OCI-M2 (cell line): ENCODE results near the gene GPBP1.
A peak's percentile ranks its signal among the peaks of the same experiment; 100 is the strongest.
"Not testable (repeated sequence)": the region's sequence is repeated elsewhere in the genome, so short reads cannot be mapped to it uniquely, and the experiment has no call there.

Source experiments
- DNase-seq: peaks from one replicate; lab custom pipeline; 2025; ENCODE audit not compliant: unreplicated experiment; lab: John Stamatoyannopoulos, UW

The GPBP1 gene

GRCh38 chr5:57276353-57276752, 102.5 kb downstream of the GPBP1 start:
- DNase-seq: no peak

DNA sequence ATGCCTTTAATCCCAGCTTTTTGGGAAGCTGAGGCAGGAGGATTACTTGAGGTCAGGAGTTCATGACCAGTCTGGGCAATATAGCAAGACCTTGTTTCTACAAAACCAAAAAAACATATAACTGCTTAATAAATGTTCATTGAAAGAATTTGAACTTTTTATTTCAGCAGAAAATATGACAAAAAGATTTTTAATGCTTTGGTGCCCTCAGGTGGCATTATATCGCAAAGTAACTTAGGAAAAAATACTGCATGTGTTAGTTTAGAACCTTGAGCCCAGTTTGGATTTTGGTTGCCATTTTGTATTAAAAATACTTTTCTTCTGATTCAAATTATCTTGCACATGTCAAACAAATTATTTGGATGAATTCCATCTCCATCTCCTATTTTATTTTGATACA, 103.2 kb downstream of the GPBP1 start:
- DNase-seq: no peak

DNA sequence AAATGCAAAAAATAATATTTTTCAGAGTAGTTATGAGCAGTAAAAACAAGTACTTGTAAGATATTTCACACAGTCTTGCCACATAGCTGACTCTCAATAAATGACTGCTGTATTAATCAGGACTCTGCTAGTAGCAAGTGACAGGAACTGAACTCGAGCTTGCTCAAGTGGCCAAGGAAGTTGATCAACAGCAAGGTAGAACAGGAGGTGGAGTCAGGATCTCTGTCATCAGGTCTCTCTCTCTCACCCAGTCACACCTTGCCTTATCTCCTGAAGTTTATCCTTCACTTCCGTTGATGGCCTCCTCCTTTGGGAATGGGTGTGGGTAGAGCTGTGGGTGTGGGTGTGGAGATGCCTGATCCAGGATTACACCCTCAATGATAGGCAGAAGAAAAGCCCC, 107.0 kb downstream of the GPBP1 start:
- no peak for DNase-seq

GRCh38 chr5:57285084-57285483, 111.2 kb downstream of the GPBP1 start:
- not testable (repeated sequence) for DNase-seq

- DNase-seq: no peak
These were observed 118.0 kb downstream of the GPBP1 start for GRCh38 chr5:57291894-57292293.

GRCh38 chr5:57292336-57292735, 118.5 kb downstream of the GPBP1 start:
- DNase-seq: no peak

DNA sequence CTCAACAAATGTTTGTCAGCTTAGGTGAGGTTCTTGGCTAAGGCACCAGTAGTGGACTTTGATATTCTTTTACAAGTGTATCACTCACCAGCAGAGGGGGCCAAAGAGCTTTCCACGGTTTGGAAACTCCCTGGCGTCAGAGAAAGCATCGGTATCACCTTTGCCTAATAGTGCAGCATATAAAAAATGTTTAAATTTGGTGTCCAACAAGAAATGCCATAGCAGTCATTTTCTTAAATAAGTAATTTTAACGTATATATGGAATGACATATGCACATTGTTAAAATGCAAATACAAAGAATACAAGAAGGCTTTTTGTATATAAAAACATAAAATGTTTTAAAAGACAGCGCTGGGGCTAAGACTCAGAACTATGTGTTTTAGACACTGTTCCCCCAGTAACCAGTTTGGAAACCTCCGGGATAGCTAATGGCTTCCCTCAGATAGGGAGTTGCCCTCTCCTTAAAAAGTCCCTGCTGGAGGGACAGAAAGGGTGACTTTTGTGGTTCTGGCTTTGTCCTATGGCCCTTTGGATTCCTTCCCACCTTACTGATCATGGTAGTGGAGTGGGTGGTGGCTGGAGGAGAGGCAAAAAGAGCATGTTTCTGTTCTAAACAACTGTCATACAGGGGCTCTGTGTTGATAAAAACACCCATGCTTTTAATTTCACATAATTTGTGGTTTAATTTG, 124.6 kb downstream of the GPBP1 start:
- DNase-seq: peak; percentile 27

GRCh38 chr5:57298985-57299491, 125.2 kb downstream of the GPBP1 start:
- DNase-seq: peak; percentile 30

DNA sequence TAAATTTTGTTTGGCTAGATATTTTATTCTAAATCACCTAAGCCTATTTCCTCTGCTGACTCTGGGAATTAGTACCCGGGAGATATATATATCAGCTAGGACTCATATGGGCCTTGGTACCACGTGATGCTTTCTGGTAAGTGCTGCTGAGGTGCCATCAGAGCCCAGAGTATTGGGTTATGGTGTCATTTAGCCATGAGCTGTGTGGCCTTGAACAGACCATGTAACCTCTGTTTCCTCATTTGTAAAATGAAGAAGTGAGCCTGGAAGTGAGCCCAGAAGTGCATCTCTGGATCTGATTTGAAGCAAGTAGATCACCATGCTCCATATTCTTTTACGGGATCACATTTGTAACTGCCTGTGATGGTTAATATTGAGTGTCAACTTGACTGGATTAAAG, 126.1 kb downstream of the GPBP1 start:
- no peak for DNase-seq

DNA sequence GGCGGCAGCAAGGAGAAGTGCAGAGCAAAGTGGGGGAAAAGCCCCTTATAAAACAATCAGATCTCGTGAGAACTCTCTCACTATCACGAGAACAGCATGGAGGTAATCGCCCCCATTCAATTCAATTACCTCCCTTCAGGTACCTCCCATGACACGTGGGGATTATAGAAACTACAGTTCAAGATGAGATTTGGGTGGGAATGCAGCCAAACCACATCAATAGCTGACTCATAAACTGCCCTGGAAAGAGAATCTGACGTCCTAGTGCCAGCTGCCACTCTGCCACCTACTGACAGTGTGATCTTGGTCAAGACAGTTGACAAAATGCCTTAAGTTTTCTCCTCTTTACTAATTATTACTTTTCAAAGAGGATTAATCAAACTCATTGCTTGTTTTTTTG, 128.3 kb downstream of the GPBP1 start:
- no peak for DNase-seq

- no peak for DNase-seq
These were observed 128.8 kb downstream of the GPBP1 start for GRCh38 chr5:57302643-57303042.

DNA sequence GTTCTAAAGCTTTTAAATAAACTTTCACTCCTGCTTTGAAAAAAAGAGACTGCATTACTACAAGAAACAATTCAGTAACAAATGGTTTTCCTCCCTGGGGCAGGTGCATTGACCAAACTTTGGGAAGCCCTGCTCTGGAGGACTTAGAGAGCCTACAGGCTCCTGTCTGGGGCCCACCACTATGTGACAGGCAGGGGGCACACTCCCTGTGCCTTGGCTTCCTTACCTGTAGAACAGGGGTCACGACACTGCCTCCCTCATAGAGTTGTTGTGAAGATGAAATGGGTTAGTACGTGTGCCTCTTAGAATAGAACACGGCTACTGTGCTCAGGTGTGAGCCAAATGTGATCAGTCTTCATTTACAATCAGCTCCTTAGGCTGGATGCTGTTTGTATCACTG, 130.1 kb downstream of the GPBP1 start:
- DNase-seq: no peak

GRCh38 chr5:57304931-57305330, 131.1 kb downstream of the GPBP1 start:
- DNase-seq: no peak

- DNase-seq: no peak
These were observed 132.5 kb downstream of the GPBP1 start for GRCh38 chr5:57306359-57306758.

DNA sequence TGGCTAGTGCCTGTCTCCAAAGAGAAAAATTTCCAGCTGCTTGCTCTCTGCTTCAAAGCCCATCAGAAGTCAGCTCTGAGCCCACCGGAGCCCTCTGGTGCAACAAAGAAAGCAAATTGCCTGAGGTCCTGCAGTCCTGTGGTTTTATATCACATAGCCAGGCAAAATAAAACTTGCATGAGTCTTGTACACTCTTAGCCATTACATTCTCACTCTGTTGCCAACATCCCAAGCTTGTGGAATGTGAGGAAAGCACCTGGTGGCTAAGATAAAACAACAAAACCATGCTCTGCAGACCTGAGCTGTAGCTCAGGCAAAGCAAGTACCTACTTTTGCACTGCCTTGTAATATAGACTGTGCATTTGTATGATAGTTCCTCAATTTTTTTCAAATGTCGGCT, 133.7 kb downstream of the GPBP1 start:
- DNase-seq: no peak

- DNase-seq: not testable (repeated sequence)
These were observed 135.2 kb downstream of the GPBP1 start for GRCh38 chr5:57309022-57309421.

DNA sequence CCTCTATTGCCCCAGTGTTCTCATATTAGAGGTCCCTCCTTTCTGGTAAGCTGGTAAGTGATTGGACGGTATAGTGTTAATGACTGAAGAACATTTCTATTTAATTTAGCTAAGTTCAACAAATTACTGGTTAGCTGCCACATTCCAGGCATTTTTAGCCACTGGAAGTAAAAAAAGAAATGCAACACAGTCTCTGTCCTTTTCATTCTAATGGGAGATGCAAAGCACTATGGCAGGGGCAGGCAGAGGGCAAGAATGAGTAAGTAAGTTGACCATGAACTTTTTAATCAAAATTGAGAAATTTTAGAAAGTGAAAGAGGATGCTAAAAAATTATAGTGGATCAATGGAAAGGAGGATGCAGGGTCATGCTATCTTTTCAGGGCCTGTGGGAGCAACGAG, 137.4 kb downstream of the GPBP1 start:
- no peak for DNase-seq

DNA sequence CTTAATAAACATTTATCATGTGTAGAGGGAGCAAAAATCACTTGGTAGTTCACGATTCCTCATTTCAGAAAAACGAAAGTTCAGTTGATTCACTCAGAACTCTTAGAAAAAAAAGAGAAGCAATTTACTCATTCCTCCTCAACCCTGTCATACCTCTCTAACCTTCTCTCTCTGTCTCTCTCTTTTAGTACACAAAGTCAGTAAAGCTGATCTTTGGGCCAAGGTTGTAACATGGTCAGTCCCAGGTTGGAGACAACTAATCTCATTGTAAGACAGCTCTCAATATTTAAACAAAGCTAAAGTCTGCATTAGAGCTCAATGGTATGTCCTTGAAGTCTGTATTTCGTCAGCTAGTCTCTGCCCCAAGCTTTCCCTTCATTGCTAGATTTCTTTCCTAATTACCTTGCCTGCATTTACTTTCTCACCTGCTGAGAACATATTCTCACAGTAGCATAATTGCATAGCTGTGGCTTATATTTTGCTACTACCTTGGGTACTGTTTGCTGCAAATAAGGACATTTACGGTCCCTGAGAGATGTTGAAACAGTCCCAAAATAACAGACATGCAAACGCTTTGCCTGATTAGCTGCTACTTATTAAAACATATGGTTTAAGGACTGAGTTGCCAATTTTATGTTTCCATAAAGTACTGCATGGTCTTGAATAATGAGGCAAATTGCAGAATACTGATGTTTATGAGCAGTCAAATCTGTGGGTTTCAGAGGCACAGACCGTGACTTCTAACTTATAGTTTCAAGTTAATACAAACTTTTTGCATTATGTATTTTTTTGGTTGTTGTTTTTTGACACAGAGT, 138.3 kb downstream of the GPBP1 start:
- DNase-seq: no peak

GRCh38 chr5:57313716-57314115, 139.9 kb downstream of the GPBP1 start:
- DNase-seq: no peak
